ENCODE results near the gene ASS1. TPM values are rescaled to one million over a fixed set of nuclear protein-coding genes. Genes with fewer than 3 reads are reported as not detected.
"Not testable (repeated sequence)": the region's sequence is repeated elsewhere in the genome, so short reads cannot be mapped to it uniquely, and the experiment has no call there.

ASS1 gene
- 1.1 TPM for polyA plus RNA-seq (2012; ENCODE audit: low read depth, missing spikeins)

DNA sequence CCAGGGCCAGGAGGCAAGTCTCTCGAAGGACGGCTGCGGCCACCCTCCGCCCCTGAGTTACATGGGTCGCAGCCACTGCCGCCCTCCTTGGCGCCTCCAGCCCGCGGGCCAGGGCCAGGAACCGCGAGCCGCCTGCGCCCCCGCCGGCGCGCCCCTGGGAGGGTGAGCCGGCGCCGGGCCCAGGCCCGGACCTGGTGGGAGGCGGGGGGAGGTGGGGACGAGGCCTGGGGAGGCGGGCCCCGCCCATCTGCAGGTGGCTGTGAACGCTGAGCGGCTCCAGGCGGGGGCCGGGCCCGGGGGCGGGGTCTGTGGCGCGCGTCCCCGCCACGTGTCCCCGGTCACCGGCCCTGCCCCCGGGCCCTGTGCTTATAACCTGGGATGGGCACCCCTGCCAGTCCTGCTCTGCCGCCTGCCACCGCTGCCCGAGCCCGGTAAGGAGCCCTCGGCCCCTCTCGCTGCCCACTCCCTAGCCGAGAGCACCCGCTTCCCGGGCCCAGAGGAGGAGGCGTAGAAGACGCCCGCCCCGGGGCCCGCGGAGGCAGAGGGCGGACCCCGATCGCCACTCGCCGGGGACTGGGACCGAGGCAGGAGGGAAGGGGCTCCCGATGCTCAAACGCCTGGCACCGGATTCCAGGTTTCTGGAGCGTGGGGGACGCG, at the start of gene ASS1:
ASS1 (plus strand) TSS at position 397 of the 657 bp plus-strand sequence. CDS start 7,268 bp downstream, outside the sequence.
- DNase-seq (ENCODE audit: insufficient read length, low spot score) (no peak), FAIRE-seq (no peak)
- no peak for TF ChIP-seq SPI1 (IDR thresholded peaks at IDR 0.05; ENCODE audit: low read depth, low read length)
- no peak for TF ChIP-seq PAX5 (IDR thresholded peaks at IDR 0.05; ENCODE audit: insufficient read depth, low read length, severe bottlenecking)

DNA sequence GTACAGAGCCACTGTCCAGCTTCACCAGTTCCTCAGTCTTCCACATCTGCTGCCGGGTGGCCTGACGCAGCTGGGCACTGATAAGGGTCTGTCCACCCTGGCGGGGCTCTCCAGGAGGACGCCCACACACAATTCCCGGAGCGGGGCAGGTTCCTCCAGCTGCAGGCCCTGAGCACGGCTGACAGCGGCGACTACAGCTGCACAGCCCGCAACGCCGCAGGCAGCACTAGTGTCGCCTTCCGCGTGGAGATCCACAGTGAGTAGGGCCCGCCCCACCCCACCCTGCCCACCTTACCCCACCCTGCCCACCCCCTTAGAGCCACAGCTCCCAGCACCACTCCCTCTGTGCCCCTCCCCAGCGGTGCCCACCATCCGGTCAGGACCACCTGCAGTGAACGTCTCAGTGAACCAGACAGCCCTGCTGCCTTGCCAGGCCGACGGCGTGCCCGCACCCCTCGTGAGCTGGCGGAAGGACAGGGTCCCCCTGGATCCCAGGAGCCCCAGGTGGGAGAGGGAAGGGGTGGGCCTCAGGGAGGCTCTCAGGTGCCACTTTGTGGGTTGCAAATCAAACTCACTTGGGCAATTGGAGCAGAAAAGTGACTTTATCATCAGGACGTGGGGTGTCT, 48.8 kb upstream of the ASS1 start:
- DNase-seq (ENCODE audit: insufficient read length, low spot score) (no peak), FAIRE-seq (no peak)
- TF ChIP-seq POU2F2 (IDR thresholded peaks at IDR 0.05; ENCODE audit: low read depth, low read length) (no peak), PAX5 (IDR thresholded peaks at IDR 0.05; ENCODE audit: insufficient read depth, low read length, severe bottlenecking) (no peak), POLR2A (IDR thresholded peaks at IDR 0.05; ENCODE audit: low read depth, low read length) (no peak), TAF1 (IDR thresholded peaks at IDR 0.05; ENCODE audit: low read depth, low read length) (no peak), POLR2AphosphoS5 (IDR thresholded peaks at IDR 0.05; ENCODE audit: low read depth, low read length) (no peak), SPI1 (IDR thresholded peaks at IDR 0.05; ENCODE audit: low read depth, low read length) (no peak)

DNA sequence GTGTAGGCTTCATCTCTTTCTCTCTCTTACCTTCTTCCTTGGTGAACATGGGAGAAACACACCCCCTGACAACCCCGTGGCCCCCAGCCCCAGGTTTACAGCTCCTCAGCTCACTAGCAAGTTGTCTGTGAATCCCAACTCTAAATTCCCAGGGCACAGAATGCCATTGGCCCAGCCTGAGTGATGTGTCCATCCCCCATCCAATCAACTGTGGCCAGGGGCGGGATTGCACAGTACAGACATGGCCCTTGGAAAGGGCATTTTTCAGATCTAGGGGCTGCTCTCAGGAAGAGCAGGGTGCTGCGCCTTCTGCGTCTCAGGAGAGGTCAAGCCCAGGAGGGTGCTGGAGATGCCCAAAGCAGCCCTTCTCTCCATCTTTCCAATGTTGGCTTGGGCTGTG, 48.2 kb upstream of the ASS1 start:
- TF ChIP-seq PAX5 (IDR thresholded peaks at IDR 0.05; ENCODE audit: insufficient read depth, low read length, severe bottlenecking) = no peak
- TF ChIP-seq TAF1 (IDR thresholded peaks at IDR 0.05; ENCODE audit: low read depth, low read length) = no peak
- no peak for TF ChIP-seq POLR2A (IDR thresholded peaks at IDR 0.05; ENCODE audit: low read depth, low read length)
- TF ChIP-seq SPI1 (IDR thresholded peaks at IDR 0.05; ENCODE audit: low read depth, low read length) = no peak
- no peak for TF ChIP-seq POU2F2 (IDR thresholded peaks at IDR 0.05; ENCODE audit: low read depth, low read length)
- TF ChIP-seq POLR2AphosphoS5 (IDR thresholded peaks at IDR 0.05; ENCODE audit: low read depth, low read length) = no peak
- no peak for FAIRE-seq
- no peak for DNase-seq (ENCODE audit: insufficient read length, low spot score)

DNA sequence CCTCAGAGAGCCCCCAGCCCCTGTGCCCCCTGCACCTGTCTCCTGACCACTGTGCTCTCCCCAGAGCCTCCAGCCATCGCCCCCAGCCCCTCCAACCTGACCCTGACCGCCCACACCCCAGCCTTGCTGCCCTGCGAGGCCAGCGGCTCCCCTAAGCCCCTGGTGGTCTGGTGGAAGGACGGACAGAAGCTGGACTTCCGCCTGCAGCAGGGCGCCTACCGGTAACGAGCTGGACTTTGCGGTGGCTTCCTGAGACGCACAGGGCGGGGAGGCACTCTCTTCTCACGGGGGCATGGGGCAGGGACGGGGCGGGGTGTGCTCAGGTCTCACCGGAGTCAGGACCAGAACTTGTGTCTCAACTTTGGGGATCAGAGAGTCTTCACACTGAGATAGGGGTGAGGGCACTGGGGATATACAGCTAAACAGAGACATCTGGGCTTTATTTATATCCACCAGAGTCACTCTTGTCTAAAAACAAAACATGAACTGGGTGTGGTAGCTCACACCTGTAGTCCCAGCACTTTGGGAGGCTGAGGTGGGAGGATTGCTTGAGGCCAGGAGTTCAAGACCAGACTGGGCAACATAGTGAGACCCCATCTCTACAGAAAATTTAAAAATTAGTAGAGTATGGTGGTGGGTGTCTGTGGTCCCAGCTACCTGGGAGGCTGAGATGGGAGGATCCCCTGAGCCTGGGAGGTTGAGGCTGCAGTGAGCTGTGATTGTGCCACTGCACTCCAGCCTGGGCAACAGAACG, 46.1 kb upstream of the ASS1 start:
- no peak for FAIRE-seq
- DNase-seq (ENCODE audit: insufficient read length, low spot score) = no peak
- TF ChIP-seq POU2F2 (IDR thresholded peaks at IDR 0.05; ENCODE audit: low read depth, low read length) (no peak), POLR2AphosphoS5 (IDR thresholded peaks at IDR 0.05; ENCODE audit: low read depth, low read length) (no peak), PAX5 (IDR thresholded peaks at IDR 0.05; ENCODE audit: insufficient read depth, low read length, severe bottlenecking) (no peak), TAF1 (IDR thresholded peaks at IDR 0.05; ENCODE audit: low read depth, low read length) (no peak), POLR2A (IDR thresholded peaks at IDR 0.05; ENCODE audit: low read depth, low read length) (no peak), SPI1 (IDR thresholded peaks at IDR 0.05; ENCODE audit: low read depth, low read length) (no peak)

DNA sequence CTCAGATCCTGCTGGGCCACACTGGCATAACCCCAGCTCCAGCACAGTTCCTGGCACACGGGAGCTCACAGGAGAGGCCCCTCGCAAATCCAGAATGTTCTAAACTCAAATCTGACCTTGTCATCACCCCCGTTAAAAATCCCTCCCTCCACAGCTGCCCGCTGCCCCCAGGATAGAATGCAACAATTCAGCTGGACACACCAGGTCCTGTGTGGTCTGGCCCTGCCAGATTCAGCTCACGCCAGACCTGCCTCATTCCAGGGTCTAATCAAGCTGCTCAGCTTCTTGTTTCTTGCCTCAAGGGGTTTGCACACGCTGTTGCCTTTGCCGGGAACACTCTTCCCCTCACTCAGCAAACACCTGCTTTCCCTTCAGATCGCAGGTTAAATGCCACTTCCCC, 45.0 kb upstream of the ASS1 start:
- FAIRE-seq (no peak), DNase-seq (ENCODE audit: insufficient read length, low spot score) (no peak)
- TF ChIP-seq TAF1 (IDR thresholded peaks at IDR 0.05; ENCODE audit: low read depth, low read length) (no peak), PAX5 (IDR thresholded peaks at IDR 0.05; ENCODE audit: insufficient read depth, low read length, severe bottlenecking) (no peak), POLR2AphosphoS5 (IDR thresholded peaks at IDR 0.05; ENCODE audit: low read depth, low read length) (no peak), SPI1 (IDR thresholded peaks at IDR 0.05; ENCODE audit: low read depth, low read length) (no peak), POLR2A (IDR thresholded peaks at IDR 0.05; ENCODE audit: low read depth, low read length) (no peak), POU2F2 (IDR thresholded peaks at IDR 0.05; ENCODE audit: low read depth, low read length) (no peak)

DNA sequence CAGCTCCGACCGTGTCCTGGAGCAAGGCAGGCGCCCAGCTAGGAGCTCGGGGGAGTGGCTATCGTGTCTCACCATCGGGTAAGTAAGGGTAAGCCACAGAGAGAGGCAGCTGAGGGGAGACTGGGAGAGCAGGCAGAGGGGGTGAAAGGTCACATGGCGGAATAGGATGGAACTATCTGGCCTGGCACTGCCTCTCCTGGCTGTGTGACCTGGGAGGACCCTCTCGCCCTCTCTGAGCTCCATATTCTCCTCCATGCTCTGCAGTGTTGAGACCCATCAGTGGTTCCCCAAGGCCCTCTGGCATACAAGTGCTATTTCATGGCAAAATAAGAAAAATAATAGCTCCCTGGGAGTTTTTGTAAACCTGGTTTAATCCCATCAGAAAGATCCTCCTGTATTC, 43.9 kb upstream of the ASS1 start:
- FAIRE-seq (no peak), DNase-seq (ENCODE audit: insufficient read length, low spot score) (no peak)
- TF ChIP-seq POU2F2 (IDR thresholded peaks at IDR 0.05; ENCODE audit: low read depth, low read length) = no peak
- no peak for TF ChIP-seq POLR2AphosphoS5 (IDR thresholded peaks at IDR 0.05; ENCODE audit: low read depth, low read length)
- no peak for TF ChIP-seq TAF1 (IDR thresholded peaks at IDR 0.05; ENCODE audit: low read depth, low read length)
- no peak for TF ChIP-seq SPI1 (IDR thresholded peaks at IDR 0.05; ENCODE audit: low read depth, low read length)
- TF ChIP-seq PAX5 (IDR thresholded peaks at IDR 0.05; ENCODE audit: insufficient read depth, low read length, severe bottlenecking) = no peak
- no peak for TF ChIP-seq POLR2A (IDR thresholded peaks at IDR 0.05; ENCODE audit: low read depth, low read length)

DNA sequence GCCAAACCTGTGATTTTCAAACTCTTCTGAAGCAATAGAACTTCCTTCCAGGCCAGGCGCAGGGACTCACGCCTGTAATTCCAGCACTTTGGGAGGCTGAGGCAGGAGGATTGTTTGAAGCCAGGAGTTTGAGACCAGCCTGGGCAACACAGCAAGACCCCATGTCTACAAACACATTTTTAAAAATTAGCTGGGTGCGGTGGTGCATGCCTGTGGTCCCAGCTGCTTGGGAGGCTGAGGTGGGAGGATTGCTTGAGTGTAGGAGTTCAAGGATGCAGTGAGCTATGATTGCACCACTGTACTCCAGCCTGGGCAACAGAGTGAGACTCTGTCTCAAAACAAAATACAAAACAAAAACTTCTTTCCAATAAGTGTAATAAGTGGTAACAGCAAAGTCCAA, 43.0 kb upstream of the ASS1 start:
- not testable (repeated sequence) for DNase-seq (ENCODE audit: insufficient read length, low spot score); FAIRE-seq

DNA sequence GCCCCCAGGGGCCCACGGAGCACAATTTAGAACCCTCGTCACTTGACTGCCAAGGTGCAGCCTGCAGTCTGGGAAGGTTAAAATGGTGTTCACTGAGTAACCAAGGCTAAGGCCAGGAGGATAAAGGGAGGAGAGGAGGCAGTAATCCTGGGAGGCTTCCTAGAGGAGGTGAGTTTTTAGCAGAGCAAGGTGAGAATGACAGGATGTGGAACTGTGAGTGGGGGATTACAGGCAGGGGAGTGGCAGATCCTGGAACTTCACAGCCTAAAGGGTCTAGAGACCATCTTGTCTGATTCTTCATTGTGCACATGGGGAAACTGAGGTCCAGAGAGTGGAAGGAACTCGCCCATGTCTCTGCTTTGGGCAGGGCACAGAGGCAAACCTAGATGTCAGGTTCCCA, 42.5 kb upstream of the ASS1 start:
- DNase-seq (ENCODE audit: insufficient read length, low spot score) = no peak
- no peak for TF ChIP-seq POLR2AphosphoS5 (IDR thresholded peaks at IDR 0.05; ENCODE audit: low read depth, low read length)
- TF ChIP-seq TAF1 (IDR thresholded peaks at IDR 0.05; ENCODE audit: low read depth, low read length) = no peak
- no peak for TF ChIP-seq PAX5 (IDR thresholded peaks at IDR 0.05; ENCODE audit: insufficient read depth, low read length, severe bottlenecking)
- no peak for TF ChIP-seq POLR2A (IDR thresholded peaks at IDR 0.05; ENCODE audit: low read depth, low read length)

DNA sequence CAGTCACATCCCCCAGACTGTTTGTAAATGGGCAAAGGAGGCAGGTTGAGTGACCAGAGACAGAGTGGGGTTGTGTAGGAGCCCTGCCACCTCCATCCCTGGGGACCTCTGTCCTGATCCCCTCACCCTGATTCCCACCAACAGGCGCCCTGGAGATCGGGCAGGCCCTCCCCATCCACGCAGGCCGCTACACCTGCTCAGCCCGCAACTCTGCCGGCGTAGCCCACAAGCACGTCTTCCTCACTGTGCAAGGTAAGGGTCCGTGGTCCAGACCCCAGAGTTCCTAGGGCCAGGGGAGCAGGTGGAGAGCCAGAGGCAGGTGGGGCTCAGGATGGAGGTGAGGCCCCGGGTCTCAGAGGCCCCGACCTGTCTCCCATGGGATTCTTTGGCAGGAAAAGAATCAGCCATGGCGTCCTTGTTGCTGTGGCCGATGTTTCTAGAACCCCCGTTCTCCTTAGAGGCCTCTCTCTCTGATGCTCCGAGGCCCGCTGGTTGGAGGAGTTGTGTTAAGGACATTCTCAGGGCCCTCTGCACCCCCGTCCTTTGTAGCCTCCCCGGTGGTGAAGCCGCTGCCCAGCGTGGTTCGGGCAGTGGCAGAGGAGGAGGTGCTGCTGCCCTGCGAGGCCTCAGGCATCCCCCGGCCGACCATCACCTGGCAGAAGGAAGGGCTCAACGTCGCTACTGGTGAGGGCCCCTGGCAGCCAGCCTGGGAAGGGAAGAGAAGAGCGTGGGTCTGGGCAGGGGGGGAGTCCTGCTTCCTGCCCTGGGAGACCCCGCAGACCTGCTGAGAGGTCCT, 41.9 kb upstream of the ASS1 start:
- FAIRE-seq (no peak), DNase-seq (ENCODE audit: insufficient read length, low spot score) (no peak)
- TF ChIP-seq TAF1 (IDR thresholded peaks at IDR 0.05; ENCODE audit: low read depth, low read length) (no peak), POLR2AphosphoS5 (IDR thresholded peaks at IDR 0.05; ENCODE audit: low read depth, low read length) (no peak), SPI1 (IDR thresholded peaks at IDR 0.05; ENCODE audit: low read depth, low read length) (no peak), POU2F2 (IDR thresholded peaks at IDR 0.05; ENCODE audit: low read depth, low read length) (no peak), POLR2A (IDR thresholded peaks at IDR 0.05; ENCODE audit: low read depth, low read length) (no peak), PAX5 (IDR thresholded peaks at IDR 0.05; ENCODE audit: insufficient read depth, low read length, severe bottlenecking) (no peak)

More for the DNA sequence above, 42.5 kb upstream of the ASS1 start:
- FAIRE-seq = no peak
